HepG2 (cell line): ENCODE data around the gene CREB1. TPM values are rescaled to one million over a fixed set of nuclear protein-coding genes. Genes with fewer than 3 reads are reported as not detected.

Experiments
- IKZF1 ChIP-seq: fragments of 450-650 bp; IDR thresholded peaks from 2 replicates; pipeline ENCODE4 v1.7.1; 2016
- KLF6 ChIP-seq: IDR thresholded peaks from 2 replicates; pipeline ENCODE4 v1.8.0; 2016; ENCODE audit warnings: missing biosample characterization, missing genetic modification reagents
- MATR3 ChIP-seq: sonication (generic); formaldehyde crosslinking; IDR thresholded peaks from 2 replicates; pipeline ENCODE4 v1.4.0; 2020; ENCODE audit warnings: missing genetic modification reagents
- MTF1 ChIP-seq: sonication (generic); formaldehyde crosslinking; IDR thresholded peaks from 2 replicates; pipeline ENCODE4 v1.5.0; 2020; ENCODE audit warnings: missing genetic modification reagents
- NR2C2 ChIP-seq: sonication (generic); formaldehyde crosslinking; IDR thresholded peaks from 2 replicates; pipeline ENCODE4 v1.4.0; 2020; ENCODE audit warnings: missing genetic modification reagents, mild to moderate bottlenecking, moderate library complexity, borderline replicate concordance
- PHF5A ChIP-seq: IDR thresholded peaks from one replicate; pipeline ENCODE4 v1.6.1; 2018; ENCODE audit warnings: low read depth, missing genetic modification reagents; ENCODE audit not compliant: unreplicated experiment
- PITX1 ChIP-seq: sonication (generic); formaldehyde crosslinking; IDR thresholded peaks from 2 replicates; pipeline ENCODE4 v1.5.1; 2020; ENCODE audit warnings: mild to moderate bottlenecking, missing genetic modification reagents
- SIN3B ChIP-seq: fragments of 150-350 bp; IDR thresholded peaks from 2 replicates; pipeline ENCODE4 v1.6.1; 2014; ENCODE audit warnings: low read length
- SRSF1 ChIP-seq: fragments of 200-400 bp; formaldehyde crosslinking; optimal IDR thresholded peaks from 2 replicates; pipeline ENCODE3; 2017; ENCODE audit warnings: mild to moderate bottlenecking, low read depth, low read length, moderate library complexity
- TRIM22 ChIP-seq: fragments of 450-650 bp; IDR thresholded peaks from 2 replicates; pipeline ENCODE4 v1.6.1; 2017
- ZFP91 ChIP-seq: sonication (generic); formaldehyde crosslinking; IDR thresholded peaks from 2 replicates; pipeline ENCODE4 v1.9.0; 2022; ENCODE audit warnings: missing genetic modification reagents, mild to moderate bottlenecking, borderline replicate concordance
- ZIK1 ChIP-seq: sonication (generic); formaldehyde crosslinking; IDR thresholded peaks from 2 replicates; pipeline ENCODE4 v1.5.0; 2020; ENCODE audit warnings: mild to moderate bottlenecking, low read depth, missing genetic modification reagents, borderline replicate concordance
- ZNF282 ChIP-seq: fragments of 450-650 bp; IDR thresholded peaks from 2 replicates; pipeline ENCODE4 v1.6.1; 2018; ENCODE audit not compliant: partially characterized antibody
- ZNF317 ChIP-seq: sonication (generic); formaldehyde crosslinking; IDR thresholded peaks from 2 replicates; pipeline ENCODE4 v1.5.0; 2020; ENCODE audit warnings: mild to moderate bottlenecking, missing genetic modification reagents
- ZNF337 ChIP-seq: sonication (generic); formaldehyde crosslinking; IDR thresholded peaks from 2 replicates; pipeline ENCODE4 v1.5.1; 2020; ENCODE audit warnings: missing genetic modification reagents, low read depth, mild to moderate bottlenecking, borderline replicate concordance
- ZNF577 ChIP-seq: sonication (generic); formaldehyde crosslinking; IDR thresholded peaks from 2 replicates; pipeline ENCODE4 v1.4.0; 2020; ENCODE audit warnings: mild to moderate bottlenecking, low read depth, missing genetic modification reagents, borderline replicate concordance
- ZNF580 ChIP-seq: IDR thresholded peaks from 2 replicates; pipeline ENCODE4 v1.6.1; 2016; ENCODE audit warnings: low read depth, borderline replicate concordance
- ZNF646 ChIP-seq: sonication (generic); formaldehyde crosslinking; IDR thresholded peaks from 2 replicates; pipeline ENCODE4 v1.9.0; 2021; ENCODE audit warnings: mild to moderate bottlenecking, missing genetic modification reagents
- ZNF660 ChIP-seq: sonication (generic); formaldehyde crosslinking; IDR thresholded peaks from 2 replicates; pipeline ENCODE4 v1.5.1; 2020; ENCODE audit warnings: mild to moderate bottlenecking, low read depth, missing genetic modification reagents, borderline replicate concordance
- polyA plus RNA-seq, 8 experiments: library from polyadenylated mRNA; depleted of rRNA in 3 of 8; stranded (reverse) in 7 of 8; unstranded in 1 of 8; fragments of >200 nt; fragmentation: Illumina TruSeq in 4 of 8; extraction: Trizol in 4 of 8; gene quantifications; 2 replicates each; pipeline versions ENCODE4 v1.2.1 to v1.2.3, GENCODE V29; 2011 to 2016; ENCODE audit warnings: low read depth in 4 of 8, missing spikeins in 1 of 8, mixed read lengths in 1 of 8; ENCODE audit not compliant: insufficient read depth in 1 of 8
- total RNA-seq, 5 experiments: library from RNA; depleted of rRNA; stranded (reverse); fragments of >200 nt; fragmentation: Illumina TruSeq; extraction: Trizol; gene quantifications; 2 replicates each; pipeline ENCODE4 v1.2.3, GENCODE V29; 2016; ENCODE audit warnings: low read depth in 1 of 5

The CREB1 gene
- total and polyA plus RNA-seq, 2 of the 13 experiments (the other 11 are each of a cell fraction or from before 2014, with no cell fraction given) = 51.8 to 51.9 TPM

GRCh38 chr2:207632575-207633493, 103.1 kb downstream of the CREB1 start (continued):
- TF ChIP-seq TRIM22 (no peak), ZIK1 (CRISPR knock-in tag) (no peak), ZNF580 (CRISPR knock-in tag) (no peak), PHF5A (CRISPR knock-in tag) (no peak), ZNF646 (CRISPR knock-in tag) (no peak), ZNF282 (no peak), SRSF1 (no peak), PITX1 (no peak), MATR3 (CRISPR knock-in tag) (no peak), ZFP91 (CRISPR knock-in tag) (no peak), NR2C2 (no peak), SIN3B (no peak), MTF1 (no peak), KLF6 (CRISPR knock-in tag) (peak; percentile 50; the same call in 1 of the 2 replicates), ZNF577 (no peak), IKZF1 (no peak), ZNF317 (CRISPR knock-in tag) (no peak), ZNF337 (CRISPR knock-in tag) (no peak), ZNF660 (CRISPR knock-in tag) (no peak)
